ENCODE results near the gene WDR41. TPM values are rescaled to one million over a fixed set of nuclear protein-coding genes. Genes with fewer than 3 reads are reported as not detected.
"Not testable (repeated sequence)": the region's sequence is repeated elsewhere in the genome, so short reads cannot be mapped to it uniquely, and the experiment has no call there.

WDR41 gene
- polyA plus RNA-seq, 1 donor from 2014 or later: 87.6 TPM

- Histone ChIP-seq H3K27ac (ENCODE audit: low read length) (no peak overlapping the region), H3K27me3 (ENCODE audit: insufficient read depth, low read depth, low read length) (no peaks in the 10 kb centered on the region), H3K9me2 (ENCODE audit: insufficient read depth, low read length) (no peaks in the 10 kb centered on the region), H3K9me3 (ENCODE audit: low read length) (no peaks in the 10 kb centered on the region), H3K9ac (ENCODE audit: low read length) (no peak overlapping the region), H2AFZ (ENCODE audit: low read depth, low read length) (no peak overlapping the region), H3K4me2 (ENCODE audit: low read length) (no peak overlapping the region), H3F3A (ENCODE audit: insufficient read depth, low read length, poor library complexity, severe bottlenecking) (no peaks in the 10 kb centered on the region), H3K79me2 (replicated peaks; ENCODE audit: insufficient read depth, low read length) (no peaks in the 10 kb centered on the region), H4K20me1 (ENCODE audit: insufficient read depth) (no peaks in the 10 kb centered on the region), H3K36me3 (ENCODE audit: insufficient read depth, low read length) (no peaks in the 10 kb centered on the region), H3K4me3 (ENCODE audit: low read length) (no peak overlapping the region)
- TF ChIP-seq EZH2 (IDR thresholded peaks at IDR 0.05; ENCODE audit: borderline replicate concordance, insufficient read depth, low read length, poor library complexity, severe bottlenecking) (no peak), RAD21 (conservative IDR thresholded peaks at IDR 0.05) (peak; percentile 55), MXI1 (conservative IDR thresholded peaks at IDR 0.05; ENCODE audit: poor library complexity, severe bottlenecking) (no peak), CTCF (IDR thresholded peaks at IDR 0.05; ENCODE audit: poor library complexity, severe bottlenecking) (peak; percentile 51), SMC3 (conservative IDR thresholded peaks at IDR 0.05; ENCODE audit: poor library complexity) (peak; percentile 43), POLR2AphosphoS5 (IDR thresholded peaks at IDR 0.05) (no peak)
Measured at GRCh38 chr5:77518304-77518703, 26.2 kb upstream of the WDR41 start.

- H3K9me3 ChIP-seq (ENCODE audit: low read length): no peaks in the 10 kb centered on the region
- TF ChIP-seq CTCF (IDR thresholded peaks at IDR 0.05; ENCODE audit: poor library complexity, severe bottlenecking): no peak
- H3K4me3 ChIP-seq (ENCODE audit: low read length): no peak overlapping the region
- no peaks in the 10 kb centered on the region for H3K79me2 ChIP-seq (replicated peaks; ENCODE audit: insufficient read depth, low read length)
- H3F3A ChIP-seq (ENCODE audit: insufficient read depth, low read length, poor library complexity, severe bottlenecking): no peaks in the 10 kb centered on the region
- no peaks in the 10 kb centered on the region for H3K36me3 ChIP-seq (ENCODE audit: insufficient read depth, low read length)
- H3K9ac ChIP-seq (ENCODE audit: low read length): no peak overlapping the region
- no peak overlapping the region for H3K27ac ChIP-seq (ENCODE audit: low read length)
- H4K20me1 ChIP-seq (ENCODE audit: insufficient read depth): no peaks in the 10 kb centered on the region
- H3K4me2 ChIP-seq (ENCODE audit: low read length): no peak overlapping the region
- no peaks in the 10 kb centered on the region for H3K27me3 ChIP-seq (ENCODE audit: insufficient read depth, low read depth, low read length)
- H3K9me2 ChIP-seq (ENCODE audit: insufficient read depth, low read length): no peaks in the 10 kb centered on the region
- no peak overlapping the region for H2AFZ ChIP-seq (ENCODE audit: low read depth, low read length)
Measured at GRCh38 chr5:77514457-77514856, 22.3 kb upstream of the WDR41 start.

GRCh38 chr5:77513321-77513720, 21.2 kb upstream of the WDR41 start:
- H3K79me2 ChIP-seq (replicated peaks; ENCODE audit: insufficient read depth, low read length): no peaks in the 10 kb centered on the region
- no peaks in the 10 kb centered on the region for H3K36me3 ChIP-seq (ENCODE audit: insufficient read depth, low read length)
- no peaks in the 10 kb centered on the region for H4K20me1 ChIP-seq (ENCODE audit: insufficient read depth)
- no peak overlapping the region for H3K4me3 ChIP-seq (ENCODE audit: low read length)
- no peaks in the 10 kb centered on the region for H3K27me3 ChIP-seq (ENCODE audit: insufficient read depth, low read depth, low read length)
- H3K9me3 ChIP-seq (ENCODE audit: low read length): no peaks in the 10 kb centered on the region
- H3K9me2 ChIP-seq (ENCODE audit: insufficient read depth, low read length): no peaks in the 10 kb centered on the region
- no peak overlapping the region for H3K27ac ChIP-seq (ENCODE audit: low read length)
- H3K4me2 ChIP-seq (ENCODE audit: low read length): no peak overlapping the region
- no peak overlapping the region for H2AFZ ChIP-seq (ENCODE audit: low read depth, low read length)
- no peak for TF ChIP-seq TAF1 (IDR thresholded peaks at IDR 0.05; ENCODE audit: low read depth)
- no peak for TF ChIP-seq RAD21 (conservative IDR thresholded peaks at IDR 0.05)
- no peak for TF ChIP-seq EP300 (conservative IDR thresholded peaks at IDR 0.05; ENCODE audit: poor library complexity, severe bottlenecking)
- TF ChIP-seq REST (IDR thresholded peaks at IDR 0.05; ENCODE audit: borderline replicate concordance): no peak
- TF ChIP-seq EZH2 (IDR thresholded peaks at IDR 0.05; ENCODE audit: borderline replicate concordance, insufficient read depth, low read length, poor library complexity, severe bottlenecking): no peak
- TF ChIP-seq MXI1 (conservative IDR thresholded peaks at IDR 0.05; ENCODE audit: poor library complexity, severe bottlenecking): no peak
- no peak for TF ChIP-seq POLR2AphosphoS5 (IDR thresholded peaks at IDR 0.05)
- no peaks in the 10 kb centered on the region for H3F3A ChIP-seq (ENCODE audit: insufficient read depth, low read length, poor library complexity, severe bottlenecking)
- H3K9ac ChIP-seq (ENCODE audit: low read length): no peak overlapping the region

GRCh38 chr5:77501132-77501531, 9.0 kb upstream of the WDR41 start:
- H4K20me1 ChIP-seq (ENCODE audit: insufficient read depth); H3K79me2 ChIP-seq (replicated peaks; ENCODE audit: insufficient read depth, low read length); H3K36me3 ChIP-seq (ENCODE audit: insufficient read depth, low read length); H3K9me2 ChIP-seq (ENCODE audit: insufficient read depth, low read length); H3F3A ChIP-seq (ENCODE audit: insufficient read depth, low read length, poor library complexity, severe bottlenecking); H3K9ac ChIP-seq (ENCODE audit: low read length); H3K4me3 ChIP-seq (ENCODE audit: low read length); H3K9me3 ChIP-seq (ENCODE audit: low read length); H3K27ac ChIP-seq (ENCODE audit: low read length); H2AFZ ChIP-seq (ENCODE audit: low read depth, low read length); H3K4me2 ChIP-seq (ENCODE audit: low read length); H3K27me3 ChIP-seq (ENCODE audit: insufficient read depth, low read depth, low read length): not testable (repeated sequence)
